Activated CD4-positive, alpha-beta T cell treated with anti-CD3 and anti-CD28 coated beads, Interleukin-2, amount 10 ng/mL, durations not matched to agents 7 days and 5 days (primary cell): ENCODE data around the gene PPHLN1. TPM values are rescaled to one million over a fixed set of nuclear protein-coding genes. Genes with fewer than 3 reads are reported as not detected.

Experiments
- CTCF ChIA-PET: fragments of 350-600 bp; sonication (Branson Sonifier 250); formaldehyde crosslinking; loops from one replicate; lab custom pipeline; 2021; ENCODE audit warnings: antibody characterized with exemption; lab: Charles Lee
- POLR2A ChIA-PET: fragments of 350-600 bp; sonication (Branson Sonifier 250); formaldehyde crosslinking; loops from one replicate; lab custom pipeline; 2021; ENCODE audit warnings: antibody characterized with exemption; lab: Charles Lee
- DNase-seq: peaks from one replicate; pipeline ENCODE4 v3.0.0-alpha.2; 2020
- H3K27ac Mint-ChIP-seq: one replicate; pipeline ENCODE4 v1.8.0; 2021; ENCODE audit warnings: mild to moderate bottlenecking, moderate library complexity, mixed read lengths
- H3K27me3 Mint-ChIP-seq: one replicate; pipeline ENCODE4 v1.8.0; 2021; ENCODE audit warnings: mixed read lengths
- H3K36me3 Mint-ChIP-seq: one replicate; pipeline ENCODE4 v1.8.0; 2021; ENCODE audit warnings: low read depth, mixed read lengths
- H3K4me1 Mint-ChIP-seq: one replicate; pipeline ENCODE4 v1.8.0; 2021; ENCODE audit warnings: mixed read lengths
- H3K4me3 Mint-ChIP-seq: one replicate; pipeline ENCODE4 v1.8.0; 2021; ENCODE audit warnings: mild to moderate bottlenecking, moderate library complexity, mixed read lengths
- H3K9me3 Mint-ChIP-seq: one replicate; pipeline ENCODE4 v1.8.0; 2021; ENCODE audit warnings: mixed read lengths
- total RNA-seq, 2 experiments: library from RNA; stranded (reverse); gene quantifications; one replicate each; pipeline ENCODE4 v1.2.3, GENCODE V29; 2021

PPHLN1 gene
- total RNA-seq, 2 experiments from 2014 or later = 83.5 to 84.0 TPM

- Mint-ChIP-seq H3K36me3 (peaks cover 49% of the 10 kb centered on the region), H3K27ac (no peak overlapping the region), H3K9me3 (peaks cover 3% of the 10 kb centered on the region), H3K4me3 (no peak overlapping the region), H3K4me1 (no peaks in the 10 kb centered on the region), H3K27me3 (no peaks in the 10 kb centered on the region)
- DNase-seq = no peak
- CTCF ChIA-PET = no interaction called here
- POLR2A ChIA-PET = no interaction called here
These were observed 114.6 kb downstream of the PPHLN1 start for GRCh38 chr12:42440608-42441007.

- CTCF ChIA-PET = interaction anchor here (1.5 kb wide), 1 partner anchor 13 kb away, joined by 4 read pairs; no protein-coding TSS in a partner anchor
- POLR2A ChIA-PET = no interaction called here
- H3K9me3 Mint-ChIP-seq = peaks cover 3% of the 10 kb centered on the region
- DNase-seq = no peak
- no peaks in the 10 kb centered on the region for H3K27me3 Mint-ChIP-seq
- H3K27ac Mint-ChIP-seq = no peak overlapping the region
- peaks cover 56% of the 10 kb centered on the region for H3K36me3 Mint-ChIP-seq
- H3K4me1 Mint-ChIP-seq = no peaks in the 10 kb centered on the region
- no peak overlapping the region for H3K4me3 Mint-ChIP-seq
These were observed 116.4 kb downstream of the PPHLN1 start for GRCh38 chr12:42442311-42442759.

GRCh38 chr12:42442888-42443287 lies 116.9 kb downstream of the PPHLN1 start:
- Mint-ChIP-seq H3K4me3 (no peak overlapping the region), H3K27ac (no peak overlapping the region), H3K27me3 (no peaks in the 10 kb centered on the region), H3K36me3 (peaks cover 56% of the 10 kb centered on the region), H3K9me3 (peaks cover 3% of the 10 kb centered on the region), H3K4me1 (no peaks in the 10 kb centered on the region)
- ChIA-PET CTCF (interaction anchor here (1.5 kb wide), 1 partner anchor 13 kb away, joined by 4 read pairs; no protein-coding TSS in a partner anchor), POLR2A (no interaction called here)
- no peak for DNase-seq

GRCh38 chr12:42444192-42444943 lies 118.4 kb downstream of the PPHLN1 start:
- Mint-ChIP-seq H3K9me3 (peaks cover 3% of the 10 kb centered on the region), H3K4me1 (no peaks in the 10 kb centered on the region), H3K36me3 (peaks cover 65% of the 10 kb centered on the region), H3K27me3 (no peaks in the 10 kb centered on the region), H3K27ac (no peak overlapping the region), H3K4me3 (no peak overlapping the region)
- CTCF ChIA-PET = interaction anchor here (2.4 kb wide), 1 partner anchor 10 kb away, joined by 5 read pairs; no protein-coding TSS in a partner anchor
- POLR2A ChIA-PET = no interaction called here
- no peak for DNase-seq

GRCh38 chr12:42445891-42446290 lies 119.9 kb downstream of the PPHLN1 start:
- ChIA-PET POLR2A (no interaction called here), CTCF (interaction anchor here (2.4 kb wide), 1 partner anchor 11 kb away, joined by 5 read pairs; no protein-coding TSS in a partner anchor)
- no peak overlapping the region for H3K4me3 Mint-ChIP-seq
- H3K9me3 Mint-ChIP-seq = peaks cover 3% of the 10 kb centered on the region
- no peaks in the 10 kb centered on the region for H3K27me3 Mint-ChIP-seq
- H3K36me3 Mint-ChIP-seq = peaks cover 62% of the 10 kb centered on the region
- H3K4me1 Mint-ChIP-seq = no peaks in the 10 kb centered on the region
- H3K27ac Mint-ChIP-seq = no peak overlapping the region
- DNase-seq = no peak

- POLR2A ChIA-PET = no interaction called here
- H3K36me3 Mint-ChIP-seq = peaks cover 56% of the 10 kb centered on the region
These were observed 120.8 kb downstream of the PPHLN1 start for GRCh38 chr12:42446761-42447160.

GRCh38 chr12:42447371-42447786 lies 121.4 kb downstream of the PPHLN1 start:
- H3K4me1 Mint-ChIP-seq = no peaks in the 10 kb centered on the region
- ChIA-PET POLR2A (no interaction called here), CTCF (interaction anchor here (0.6 to 0.9 kb wide), 2 partner anchors 18 to 42 kb away, joined by 3 to 5 read pairs; no protein-coding TSS in a partner anchor)
- peaks cover 51% of the 10 kb centered on the region for H3K36me3 Mint-ChIP-seq
- H3K9me3 Mint-ChIP-seq = peaks cover 3% of the 10 kb centered on the region
- no peak overlapping the region for H3K27ac Mint-ChIP-seq
- DNase-seq = no peak
- H3K27me3 Mint-ChIP-seq = no peaks in the 10 kb centered on the region
- H3K4me3 Mint-ChIP-seq = no peak overlapping the region

More at GRCh38 chr12:42446761-42447160, 120.8 kb downstream of the PPHLN1 start:
- no peaks in the 10 kb centered on the region for H3K27me3 Mint-ChIP-seq
- H3K27ac Mint-ChIP-seq = no peak overlapping the region
- CTCF ChIA-PET = interaction anchor here (0.9 kb wide), 1 partner anchor 17 kb away, joined by 3 read pairs; no protein-coding TSS in a partner anchor
- no peak overlapping the region for H3K4me3 Mint-ChIP-seq
- DNase-seq = no peak
- H3K4me1 Mint-ChIP-seq = no peaks in the 10 kb centered on the region
- peaks cover 3% of the 10 kb centered on the region for H3K9me3 Mint-ChIP-seq

GRCh38 chr12:42448841-42449240 lies 122.9 kb downstream of the PPHLN1 start:
- POLR2A ChIA-PET = no interaction called here
- Mint-ChIP-seq H3K4me1 (no peaks in the 10 kb centered on the region), H3K36me3 (peaks cover 38% of the 10 kb centered on the region), H3K27ac (no peak overlapping the region), H3K4me3 (no peak overlapping the region), H3K27me3 (no peaks in the 10 kb centered on the region), H3K9me3 (peaks cover 3% of the 10 kb centered on the region)
- CTCF ChIA-PET = no interaction called here
- DNase-seq = no peak

- DNase-seq = no peak
- POLR2A ChIA-PET = no interaction called here
- Mint-ChIP-seq H3K4me1 (no peaks in the 10 kb centered on the region), H3K36me3 (peaks cover 30% of the 10 kb centered on the region), H3K4me3 (no peak overlapping the region), H3K9me3 (no peaks in the 10 kb centered on the region), H3K27me3 (no peaks in the 10 kb centered on the region), H3K27ac (no peak overlapping the region)
- CTCF ChIA-PET = no interaction called here
These were observed 124.3 kb downstream of the PPHLN1 start for GRCh38 chr12:42450248-42450647.

GRCh38 chr12:42458575-42458974 lies 132.6 kb downstream of the PPHLN1 start:
- Mint-ChIP-seq H3K4me1 (no peaks in the 10 kb centered on the region), H3K9me3 (no peaks in the 10 kb centered on the region), H3K27me3 (no peaks in the 10 kb centered on the region), H3K4me3 (no peak overlapping the region), H3K36me3 (no peaks in the 10 kb centered on the region), H3K27ac (no peak overlapping the region)
- no peak for DNase-seq
- ChIA-PET POLR2A (no interaction called here), CTCF (interaction anchor here (1.3 kb wide), 1 partner anchor 11 kb away, joined by 3 read pairs; no protein-coding TSS in a partner anchor)

GRCh38 chr12:42459336-42459847 lies 133.4 kb downstream of the PPHLN1 start:
- DNase-seq = no peak
- no peak overlapping the region for H3K4me3 Mint-ChIP-seq
- H3K27me3 Mint-ChIP-seq = no peaks in the 10 kb centered on the region
- no peaks in the 10 kb centered on the region for H3K36me3 Mint-ChIP-seq
- CTCF ChIA-PET = interaction anchor here (1.3 kb wide), 1 partner anchor 10 kb away, joined by 3 read pairs; no protein-coding TSS in a partner anchor
- no peaks in the 10 kb centered on the region for H3K9me3 Mint-ChIP-seq
- POLR2A ChIA-PET = no interaction called here
- no peak overlapping the region for H3K27ac Mint-ChIP-seq
- H3K4me1 Mint-ChIP-seq = no peaks in the 10 kb centered on the region

GRCh38 chr12:42462486-42462885 lies 136.5 kb downstream of the PPHLN1 start:
- Mint-ChIP-seq H3K9me3 (no peaks in the 10 kb centered on the region), H3K27ac (no peak overlapping the region), H3K27me3 (no peaks in the 10 kb centered on the region), H3K4me3 (no peak overlapping the region), H3K4me1 (no peaks in the 10 kb centered on the region), H3K36me3 (no peaks in the 10 kb centered on the region)
- no peak for DNase-seq
- ChIA-PET POLR2A (no interaction called here), CTCF (interaction anchor here (0.9 kb wide), 1 partner anchor 21 kb away, joined by 4 read pairs; no protein-coding TSS in a partner anchor)

GRCh38 chr12:42463671-42464070 lies 137.7 kb downstream of the PPHLN1 start:
- Mint-ChIP-seq H3K9me3 (no peaks in the 10 kb centered on the region), H3K27ac (no peak overlapping the region), H3K4me3 (no peak overlapping the region), H3K4me1 (peaks cover 6% of the 10 kb centered on the region), H3K27me3 (peaks cover 4% of the 10 kb centered on the region), H3K36me3 (no peaks in the 10 kb centered on the region)
- CTCF ChIA-PET = no interaction called here
- POLR2A ChIA-PET = no interaction called here
- no peak for DNase-seq
